Umbilical cord (tissue), 2 donors: ENCODE measurements around the gene BOK. TPM values are rescaled to one million over a fixed set of nuclear protein-coding genes. Genes with fewer than 3 reads are reported as not detected.
A peak's percentile ranks its signal among the peaks of the same experiment; 100 is the strongest.
"Not testable (repeated sequence)": the region's sequence is repeated elsewhere in the genome, so short reads cannot be mapped to it uniquely, and the experiment has no call there.

ENCODE experiments used
- DNase-seq: peaks from one replicate; pipeline ENCODE4 v3.0.0-alpha.2; 2015; ENCODE audit warnings: low spot score
- total RNA-seq: library from RNA; depleted of rRNA; stranded (reverse); fragments of >200 nt; gene quantifications from one replicate; pipeline ENCODE4 v1.2.3, GENCODE V29; 2014; ENCODE audit warnings: low replicate concordance; ENCODE audit not compliant: insufficient read depth

Gene BOK
- total RNA-seq, 1 donor from 2014 or later = 37.8 TPM

GRCh38 chr2:241555711-241556110 lies 2.8 kb upstream of the BOK start:
- no peak for DNase-seq

DNA sequence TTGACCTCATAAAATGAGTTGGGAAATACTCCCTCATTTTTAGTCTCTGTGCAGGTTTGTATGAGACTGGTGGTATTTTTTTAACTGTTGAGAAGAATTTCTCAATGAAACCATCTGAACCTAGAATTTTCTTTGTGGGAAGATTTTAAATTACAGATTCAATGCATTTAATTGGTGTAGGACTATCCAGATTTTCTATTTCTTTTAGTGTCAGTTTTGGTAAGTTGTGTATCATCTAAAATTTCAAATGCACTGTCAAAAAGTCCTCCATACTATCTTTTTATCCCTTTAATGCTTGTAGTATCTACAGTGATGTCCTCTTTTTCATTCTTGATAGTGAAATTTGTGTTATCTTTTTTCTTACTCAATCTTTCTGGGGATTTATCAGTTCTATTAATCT lies 1.8 kb upstream of the BOK start:
- no peak for DNase-seq

- no peak for DNase-seq
These were observed 997 bp downstream of the BOK start for GRCh38 chr2:241559323-241560161.

- DNase-seq = no peak
These were observed 1.8 kb downstream of the BOK start for GRCh38 chr2:241560162-241560882.

- no peak for DNase-seq
These were observed 2.4 kb downstream of the BOK start for GRCh38 chr2:241560883-241561474.

GRCh38 chr2:241561832-241562231 lies 3.3 kb downstream of the BOK start:
- DNase-seq = peak; percentile 90

DNA sequence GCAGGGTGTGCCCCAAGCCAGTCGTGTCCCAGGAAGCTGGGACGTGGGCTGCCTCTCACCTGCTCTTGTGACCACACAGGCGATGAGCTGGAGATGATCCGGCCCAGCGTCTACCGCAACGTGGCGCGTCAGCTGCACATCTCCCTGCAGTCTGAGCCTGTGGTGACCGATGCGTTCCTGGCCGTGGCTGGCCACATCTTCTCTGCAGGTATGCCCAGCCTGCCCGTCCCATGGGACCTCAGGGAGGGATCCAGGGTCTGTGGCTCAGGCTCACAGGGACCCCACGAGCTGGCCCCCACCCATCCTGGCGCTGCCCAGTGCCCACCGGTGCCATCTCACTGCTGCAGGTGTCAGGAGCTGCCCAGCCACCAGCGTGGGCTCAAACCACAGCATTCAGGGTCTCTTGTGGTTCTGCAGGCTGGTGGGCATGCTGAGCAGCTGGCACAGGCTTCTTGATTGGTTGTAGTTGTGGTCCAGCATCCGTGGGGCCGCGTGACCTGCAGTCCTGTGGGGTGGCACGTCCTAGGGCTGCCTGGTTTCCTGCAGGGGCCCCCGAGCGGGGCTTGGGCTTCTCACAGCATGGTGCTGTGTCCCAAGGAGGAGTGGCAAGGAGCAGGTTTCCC lies 3.8 kb downstream of the BOK start:
- no peak for DNase-seq

DNA sequence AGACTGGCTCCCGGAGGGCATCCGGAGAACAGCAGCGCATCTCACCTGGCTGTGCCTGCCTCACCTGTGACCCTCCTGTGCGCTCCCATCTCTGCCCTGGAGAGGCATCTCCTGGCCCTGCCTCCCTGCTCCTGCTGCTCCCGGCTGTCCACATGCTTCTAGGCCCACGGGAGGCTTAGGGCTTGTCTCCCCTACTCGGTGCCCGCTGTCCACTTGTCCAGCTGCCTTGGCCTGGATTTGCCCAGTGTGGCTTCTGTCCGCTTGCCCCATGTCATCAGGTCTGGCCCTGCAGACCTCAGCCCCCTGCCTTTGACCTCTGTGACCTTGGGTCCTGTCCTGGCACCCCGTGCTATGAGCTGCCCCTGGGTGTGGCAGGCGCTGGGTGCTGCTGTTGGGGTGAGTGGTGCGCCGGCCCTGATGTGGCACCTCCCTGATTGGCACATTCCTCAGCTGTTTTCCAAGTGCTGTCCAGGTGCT lies 4.5 kb downstream of the BOK start:
- no peak for DNase-seq

- no peak for DNase-seq
These were observed 5.0 kb downstream of the BOK start for GRCh38 chr2:241563571-241563980.

GRCh38 chr2:241563981-241564595 lies 5.5 kb downstream of the BOK start:
- peak; percentile 39 for DNase-seq

DNA sequence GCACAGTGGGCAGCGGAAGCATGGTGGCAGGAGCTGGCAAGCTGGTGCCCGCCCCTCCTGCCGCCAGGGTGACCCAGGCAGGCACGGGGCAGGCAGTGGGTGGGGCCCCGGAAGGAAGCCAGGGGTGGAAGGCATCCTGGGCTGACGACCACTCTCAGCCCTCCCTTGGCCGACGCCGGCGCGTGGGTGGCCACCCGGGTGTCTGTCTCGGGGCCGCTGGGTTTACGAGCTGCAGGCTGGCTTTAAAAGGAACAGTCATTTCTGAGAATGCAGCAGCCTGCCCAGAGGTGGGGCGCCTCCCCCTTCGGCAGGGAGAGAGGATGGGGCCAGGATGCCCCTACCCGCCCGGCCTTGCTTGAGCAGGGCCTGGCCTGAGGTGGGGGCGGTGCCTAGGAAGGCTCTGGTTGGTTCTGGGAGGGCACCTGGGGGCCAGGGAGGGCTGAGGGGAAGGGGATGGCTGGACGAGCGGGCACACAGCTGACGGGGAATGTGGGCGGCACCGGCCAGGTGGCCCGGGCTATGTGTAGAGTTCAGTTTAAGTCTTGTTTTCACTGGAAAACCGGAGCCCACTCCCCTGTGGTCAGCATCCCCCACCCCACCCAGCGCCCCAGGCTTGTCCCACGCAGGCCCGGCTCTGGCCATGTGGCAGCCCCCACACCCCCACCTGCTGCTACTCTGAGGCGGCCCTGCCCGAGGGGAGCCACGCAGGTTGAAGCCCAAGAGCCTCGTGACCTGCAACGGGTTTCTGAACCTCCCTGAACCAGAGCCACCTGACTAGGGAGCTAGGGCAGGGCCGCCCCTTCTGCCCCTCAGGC lies 6.3 kb downstream of the BOK start:
- DNase-seq = peak; percentile 64

GRCh38 chr2:241565411-241565810 lies 6.9 kb downstream of the BOK start:
- DNase-seq = no peak

- not testable (repeated sequence) for DNase-seq
These were observed 7.5 kb downstream of the BOK start for GRCh38 chr2:241566021-241566420.

DNA sequence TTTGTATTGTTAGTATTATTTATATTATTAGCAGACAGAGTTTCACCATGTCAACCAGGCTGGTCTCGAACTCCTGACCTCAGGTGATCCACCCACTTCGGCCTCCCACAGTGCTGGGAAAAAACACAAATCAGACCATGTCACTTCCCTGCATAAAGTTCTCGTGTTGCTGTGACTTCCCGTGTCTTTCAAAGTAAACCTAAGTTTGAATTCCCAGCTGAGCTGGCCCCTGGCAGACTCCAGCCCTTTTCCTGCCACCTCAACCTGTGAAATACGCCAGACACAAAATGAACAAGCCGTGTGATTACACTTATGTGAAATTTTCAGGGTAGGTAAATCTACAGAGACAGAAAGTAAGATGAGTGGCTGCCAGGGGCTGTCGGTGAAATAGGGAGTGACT lies 7.9 kb downstream of the BOK start:
- no peak for DNase-seq

DNA sequence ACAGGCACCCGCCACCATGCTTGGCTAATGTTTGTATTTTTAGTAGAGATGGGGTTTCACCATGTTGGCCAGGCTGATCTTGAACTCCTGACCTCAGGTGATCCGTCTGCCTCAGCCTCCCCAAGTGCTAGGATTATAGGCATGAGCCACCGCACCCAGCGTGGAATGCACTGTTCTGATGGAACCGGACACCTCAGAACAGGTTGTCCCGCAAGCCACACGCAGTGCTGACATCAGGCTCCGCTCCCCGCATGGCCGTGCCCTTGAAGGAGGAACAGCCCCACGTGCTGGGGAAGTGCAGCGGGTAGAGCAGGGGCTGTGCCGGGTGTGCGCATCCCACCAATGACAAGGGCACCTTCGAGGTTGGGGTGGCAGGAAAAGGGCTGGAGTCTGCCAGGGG lies 8.7 kb downstream of the BOK start:
- DNase-seq = not testable (repeated sequence)

DNA sequence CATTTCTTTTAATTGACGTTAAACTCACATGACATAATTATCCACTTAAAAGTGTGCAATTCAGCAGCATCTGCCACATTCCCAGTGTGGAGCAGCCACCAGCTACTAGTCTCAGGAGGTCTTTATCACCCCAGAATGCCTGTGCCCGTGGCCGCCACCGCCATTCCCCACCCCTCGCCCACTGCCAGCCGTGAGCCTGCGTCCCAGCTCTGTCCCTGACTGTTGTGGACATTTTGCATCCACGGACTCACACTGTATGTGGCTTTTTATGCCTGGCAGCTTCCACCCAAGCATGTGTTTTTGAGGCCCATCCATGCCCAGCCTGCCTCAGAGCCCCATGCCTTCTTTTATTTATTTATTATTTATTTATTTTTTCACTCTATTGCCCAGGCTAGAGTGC lies 9.2 kb downstream of the BOK start:
- no peak for DNase-seq

DNA sequence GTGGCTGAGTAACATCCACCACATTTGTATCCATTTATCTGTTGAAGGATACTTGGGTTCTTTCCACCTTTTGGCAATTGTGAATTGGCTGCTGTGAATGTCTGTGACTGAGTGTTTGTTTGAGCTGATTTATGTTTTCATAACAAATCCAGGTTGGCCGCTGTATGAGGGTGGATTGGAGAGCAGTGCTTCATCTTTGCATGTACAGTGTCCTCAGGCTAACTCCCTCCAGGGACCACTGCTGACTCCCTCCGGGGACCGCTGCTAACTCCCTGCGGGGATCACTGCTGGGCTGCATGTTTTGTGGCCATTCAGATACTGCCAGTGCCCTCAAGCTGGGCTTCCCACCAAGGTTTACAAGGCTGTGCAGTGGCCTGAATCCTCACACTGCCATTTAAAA lies 10.2 kb downstream of the BOK start:
- no peak for DNase-seq

GRCh38 chr2:241569831-241570281 lies 11.3 kb downstream of the BOK start:
- DNase-seq = no peak

DNA sequence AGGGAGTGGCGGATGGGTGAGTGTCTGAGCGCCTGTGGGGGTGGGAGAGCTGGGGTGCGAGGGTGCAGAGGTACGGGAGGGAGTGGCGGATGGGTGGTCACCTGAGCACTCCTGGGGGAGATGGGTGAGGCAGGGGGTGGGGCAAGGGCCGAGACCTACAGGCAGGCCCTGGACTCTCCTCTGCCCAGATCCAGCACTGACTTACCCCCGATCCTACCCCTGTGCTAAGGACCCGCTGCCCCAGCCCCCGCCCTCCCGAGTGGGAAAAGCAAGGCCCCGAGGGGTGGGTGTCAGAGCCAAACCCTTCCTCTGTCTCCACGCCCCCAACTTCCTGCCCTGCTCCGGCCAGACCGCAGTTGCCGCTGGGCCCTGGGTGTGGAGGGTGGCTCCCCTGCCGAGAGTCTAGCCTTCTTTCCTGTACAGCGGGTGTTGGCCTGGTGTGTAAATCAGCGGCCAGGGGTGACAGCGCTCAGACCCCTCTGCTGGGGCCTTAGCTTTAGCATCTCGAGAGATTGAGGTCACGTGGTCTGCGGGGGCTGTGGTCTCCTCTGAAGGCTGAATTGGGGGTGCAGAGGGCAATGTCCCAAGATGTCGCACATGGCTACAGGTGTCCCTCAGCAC lies 12.5 kb downstream of the BOK start:
- DNase-seq = no peak
